Dedifferentiated amniotic fluid mesenchymal stem cell (primary cell): Measurements from ENCODE around the gene AIPL1.

Experiments used
- DNase-seq: peaks from one replicate; pipeline ENCODE4 v3.0.0-alpha.2; 2016; ENCODE audit errors: extremely low spot score

AIPL1 gene

GRCh38 chr17:6421700-6422604, 13.0 kb downstream of the AIPL1 start:
- DNase-seq = peak; percentile 54

GRCh38 chr17:6420173-6420641, 14.7 kb downstream of the AIPL1 start:
- no peak for DNase-seq

- no peak for DNase-seq
These were observed 19.3 kb downstream of the AIPL1 start for GRCh38 chr17:6415616-6416015.

GRCh38 chr17:6413065-6413464, 21.9 kb downstream of the AIPL1 start:
- DNase-seq = no peak

GRCh38 chr17:6408735-6409134, 26.2 kb downstream of the AIPL1 start:
- DNase-seq = no peak

GRCh38 chr17:6408276-6408675, 26.6 kb downstream of the AIPL1 start:
- DNase-seq = no peak

GRCh38 chr17:6402258-6402657, 32.7 kb downstream of the AIPL1 start:
- DNase-seq = no peak

- DNase-seq = no peak
These were observed 36.0 kb downstream of the AIPL1 start for GRCh38 chr17:6398955-6399354.

GRCh38 chr17:6394055-6394606, 40.8 kb downstream of the AIPL1 start:
- no peak for DNase-seq

- DNase-seq = no peak
These were observed 41.5 kb downstream of the AIPL1 start for GRCh38 chr17:6393351-6393952.

- no peak for DNase-seq
These were observed 42.1 kb downstream of the AIPL1 start for GRCh38 chr17:6392609-6393350.

GRCh38 chr17:6388416-6388815, 46.5 kb downstream of the AIPL1 start:
- DNase-seq = no peak

- DNase-seq = no peak
These were observed 47.1 kb downstream of the AIPL1 start for GRCh38 chr17:6387858-6388257.

GRCh38 chr17:6387442-6387841, 47.5 kb downstream of the AIPL1 start:
- no peak for DNase-seq

GRCh38 chr17:6386041-6386630, 48.8 kb downstream of the AIPL1 start:
- no peak for DNase-seq

- DNase-seq = no peak
These were observed 50.4 kb downstream of the AIPL1 start for GRCh38 chr17:6384481-6384880.

GRCh38 chr17:6381526-6382465, 53.1 kb downstream of the AIPL1 start:
- DNase-seq = no peak

- DNase-seq = no peak
These were observed 53.9 kb downstream of the AIPL1 start for GRCh38 chr17:6380915-6381438.

GRCh38 chr17:6377906-6378305, 57.0 kb downstream of the AIPL1 start:
- DNase-seq = no peak

- no peak for DNase-seq
These were observed 58.0 kb downstream of the AIPL1 start for GRCh38 chr17:6376931-6377361.
